ENCODE data around the gene SEMA5B. TPM values are rescaled to one million over a fixed set of nuclear protein-coding genes. Genes with fewer than 3 reads are reported as not detected.

The SEMA5B gene
- polyA plus RNA-seq, 2 donors: 0.19 to 0.28 TPM

- H3K36me3 ChIP-seq (ENCODE audit: control insufficient read depth in 2 of 2, insufficient read depth in 2 of 2, low read length in 1 of 2): no peaks in the 10 kb centered on the region
- H3K4me3 ChIP-seq (ENCODE audit: low read depth in 1 of 2, low read length in 2 of 2): no peak overlapping the region
- H3K27me3 ChIP-seq (ENCODE audit: control insufficient read depth in 1 of 2, insufficient read depth in 2 of 2, low read length in 2 of 2): no peaks in the 10 kb centered on the region
- no peaks in the 10 kb centered on the region for H3K9me3 ChIP-seq (ENCODE audit: control insufficient read depth in 2 of 2, insufficient read depth in 1 of 2, low read depth in 1 of 2, low read length in 1 of 2)
- H3K4me1 ChIP-seq (ENCODE audit: control insufficient read depth in 2 of 2, insufficient read depth in 2 of 2, low read length in 1 of 2): peaks cover 4 to 7% of the 10 kb centered on the region in 2 donors
- WGBS, 2 donors: 84% methylated on average over 12 of the region's 12 CpGs
- no peak overlapping the region for H3K27ac ChIP-seq (ENCODE audit: low read depth in 2 of 2, low read length in 1 of 2)
Measured at GRCh38 chr3:122973893-122974615, 53.5 kb downstream of the SEMA5B start.

GRCh38 chr3:122972141-122972540 is 55.4 kb downstream of the SEMA5B start:
- 95 to 99% methylated on average over 1 of the region's 1 CpG for whole genome bisulfite sequencing, 2 donors

GRCh38 chr3:122969585-122970469 is 57.7 kb downstream of the SEMA5B start:
- Histone ChIP-seq H3K4me1 (ENCODE audit: control insufficient read depth in 2 of 2, insufficient read depth in 2 of 2, low read length in 1 of 2) (peaks cover 0 to 3% of the 10 kb centered on the region in 2 donors), H3K27me3 (ENCODE audit: control insufficient read depth in 1 of 2, insufficient read depth in 2 of 2, low read length in 2 of 2) (no peaks in the 10 kb centered on the region), H3K4me3 (ENCODE audit: low read depth in 1 of 2, low read length in 2 of 2) (no peak overlapping the region), H3K36me3 (ENCODE audit: control insufficient read depth in 2 of 2, insufficient read depth in 2 of 2, low read length in 1 of 2) (no peaks in the 10 kb centered on the region), H3K9me3 (ENCODE audit: control insufficient read depth in 2 of 2, insufficient read depth in 1 of 2, low read depth in 1 of 2, low read length in 1 of 2) (no peaks in the 10 kb centered on the region), H3K27ac (ENCODE audit: low read depth in 2 of 2, low read length in 1 of 2) (no peak overlapping the region)
- WGBS, 2 donors: 39 to 44% methylated on average over 10 of the region's 10 CpGs

More at GRCh38 chr3:122972141-122972540, 55.4 kb downstream of the SEMA5B start:
- peaks cover 4 to 7% of the 10 kb centered on the region in 2 donors for H3K4me1 ChIP-seq (ENCODE audit: control insufficient read depth in 2 of 2, insufficient read depth in 2 of 2, low read length in 1 of 2)
- H3K9me3 ChIP-seq (ENCODE audit: control insufficient read depth in 2 of 2, insufficient read depth in 1 of 2, low read depth in 1 of 2, low read length in 1 of 2): no peaks in the 10 kb centered on the region
- H3K27me3 ChIP-seq (ENCODE audit: control insufficient read depth in 1 of 2, insufficient read depth in 2 of 2, low read length in 2 of 2): no peaks in the 10 kb centered on the region
- no peak overlapping the region for H3K4me3 ChIP-seq (ENCODE audit: low read depth in 1 of 2, low read length in 2 of 2)
- no peak overlapping the region for H3K27ac ChIP-seq (ENCODE audit: low read depth in 2 of 2, low read length in 1 of 2)
- H3K36me3 ChIP-seq (ENCODE audit: control insufficient read depth in 2 of 2, insufficient read depth in 2 of 2, low read length in 1 of 2): no peaks in the 10 kb centered on the region

DNA sequence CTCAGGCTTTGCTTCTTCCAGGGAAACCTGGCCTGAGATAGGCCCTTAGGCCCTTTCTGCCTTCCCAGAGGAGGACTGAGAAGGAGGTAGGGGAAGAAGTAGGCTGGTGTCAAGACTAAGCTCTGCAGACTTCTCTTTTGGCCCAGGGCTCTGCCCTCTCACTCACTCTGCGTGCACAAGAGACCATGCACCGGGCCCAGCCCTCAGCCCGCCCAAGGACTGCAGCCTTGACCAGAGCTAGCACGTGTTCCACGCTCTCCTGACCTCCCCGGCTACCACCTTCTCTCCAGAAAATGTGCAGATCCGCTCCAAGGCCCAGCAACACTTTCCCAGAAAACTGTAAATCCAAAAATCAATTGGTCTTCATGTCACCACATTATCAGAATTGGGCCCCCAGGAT is 59.8 kb downstream of the SEMA5B start:
- 95% methylated on average over 7 of the region's 7 CpGs for WGBS, 2 donors
- Histone ChIP-seq H3K4me1 (ENCODE audit: control insufficient read depth in 2 of 2, insufficient read depth in 2 of 2, low read length in 1 of 2) (peaks cover 0 to 5% of the 10 kb centered on the region in 2 donors), H3K9me3 (ENCODE audit: control insufficient read depth in 2 of 2, insufficient read depth in 1 of 2, low read depth in 1 of 2, low read length in 1 of 2) (no peaks in the 10 kb centered on the region), H3K27ac (ENCODE audit: low read depth in 2 of 2, low read length in 1 of 2) (no peak overlapping the region), H3K4me3 (ENCODE audit: low read depth in 1 of 2, low read length in 2 of 2) (no peak overlapping the region), H3K36me3 (ENCODE audit: control insufficient read depth in 2 of 2, insufficient read depth in 2 of 2, low read length in 1 of 2) (no peaks in the 10 kb centered on the region), H3K27me3 (ENCODE audit: control insufficient read depth in 1 of 2, insufficient read depth in 2 of 2, low read length in 2 of 2) (no peaks in the 10 kb centered on the region)

- H3K4me3 ChIP-seq (ENCODE audit: low read depth in 1 of 2, low read length in 2 of 2): no peak overlapping the region
- 84 to 88% methylated on average over 4 of the region's 4 CpGs for WGBS, 2 donors
- H3K36me3 ChIP-seq (ENCODE audit: control insufficient read depth in 2 of 2, insufficient read depth in 2 of 2, low read length in 1 of 2): no peaks in the 10 kb centered on the region
- H3K4me1 ChIP-seq (ENCODE audit: control insufficient read depth in 2 of 2, insufficient read depth in 2 of 2, low read length in 1 of 2): peaks cover 0 to 5% of the 10 kb centered on the region in 2 donors
- no peak overlapping the region for H3K27ac ChIP-seq (ENCODE audit: low read depth in 2 of 2, low read length in 1 of 2)
- no peaks in the 10 kb centered on the region for H3K27me3 ChIP-seq (ENCODE audit: control insufficient read depth in 1 of 2, insufficient read depth in 2 of 2, low read length in 2 of 2)
- H3K9me3 ChIP-seq (ENCODE audit: control insufficient read depth in 2 of 2, insufficient read depth in 1 of 2, low read depth in 1 of 2, low read length in 1 of 2): no peaks in the 10 kb centered on the region
Measured at GRCh38 chr3:122967356-122967755, 60.2 kb downstream of the SEMA5B start.

- Histone ChIP-seq H3K27me3 (ENCODE audit: control insufficient read depth in 1 of 2, insufficient read depth in 2 of 2, low read length in 2 of 2) (no peaks in the 10 kb centered on the region), H3K27ac (ENCODE audit: low read depth in 2 of 2, low read length in 1 of 2) (no peak overlapping the region), H3K4me1 (ENCODE audit: control insufficient read depth in 2 of 2, insufficient read depth in 2 of 2, low read length in 1 of 2) (peaks cover 0 to 5% of the 10 kb centered on the region in 2 donors), H3K36me3 (ENCODE audit: control insufficient read depth in 2 of 2, insufficient read depth in 2 of 2, low read length in 1 of 2) (no peaks in the 10 kb centered on the region), H3K9me3 (ENCODE audit: control insufficient read depth in 2 of 2, insufficient read depth in 1 of 2, low read depth in 1 of 2, low read length in 1 of 2) (no peaks in the 10 kb centered on the region), H3K4me3 (ENCODE audit: low read depth in 1 of 2, low read length in 2 of 2) (no peak overlapping the region)
Measured at GRCh38 chr3:122966045-122966444, 61.5 kb downstream of the SEMA5B start.

DNA sequence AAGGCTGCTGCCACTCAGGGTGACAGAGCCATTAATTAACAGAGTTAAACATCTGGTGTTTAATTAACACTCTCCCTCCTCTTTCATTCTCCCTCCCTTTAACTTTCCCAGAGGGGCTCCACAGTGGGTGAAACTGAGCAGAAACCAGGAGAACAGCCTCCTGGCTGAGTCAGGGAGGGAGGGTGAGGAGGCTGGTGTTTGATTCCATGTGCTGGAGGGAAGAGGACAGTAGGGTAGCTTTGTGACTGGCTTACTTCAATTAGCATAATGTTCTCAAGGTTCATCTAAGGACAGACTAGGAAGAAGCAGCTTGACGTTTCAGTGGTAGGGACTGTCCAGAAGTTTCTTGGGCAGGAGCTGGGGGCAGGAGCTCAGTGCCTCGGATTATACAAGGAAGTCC is 62.8 kb downstream of the SEMA5B start:
- WGBS, 2 donors: 29 to 51% methylated on average over 2 of the region's 2 CpGs
- Histone ChIP-seq H3K27me3 (ENCODE audit: control insufficient read depth in 1 of 2, insufficient read depth in 2 of 2, low read length in 2 of 2) (no peaks in the 10 kb centered on the region), H3K4me3 (ENCODE audit: low read depth in 1 of 2, low read length in 2 of 2) (no peak overlapping the region), H3K27ac (ENCODE audit: low read depth in 2 of 2, low read length in 1 of 2) (no peak overlapping the region), H3K4me1 (ENCODE audit: control insufficient read depth in 2 of 2, insufficient read depth in 2 of 2, low read length in 1 of 2) (peaks cover 0 to 5% of the 10 kb centered on the region in 2 donors), H3K9me3 (ENCODE audit: control insufficient read depth in 2 of 2, insufficient read depth in 1 of 2, low read depth in 1 of 2, low read length in 1 of 2) (no peaks in the 10 kb centered on the region), H3K36me3 (ENCODE audit: control insufficient read depth in 2 of 2, insufficient read depth in 2 of 2, low read length in 1 of 2) (no peaks in the 10 kb centered on the region)

DNA sequence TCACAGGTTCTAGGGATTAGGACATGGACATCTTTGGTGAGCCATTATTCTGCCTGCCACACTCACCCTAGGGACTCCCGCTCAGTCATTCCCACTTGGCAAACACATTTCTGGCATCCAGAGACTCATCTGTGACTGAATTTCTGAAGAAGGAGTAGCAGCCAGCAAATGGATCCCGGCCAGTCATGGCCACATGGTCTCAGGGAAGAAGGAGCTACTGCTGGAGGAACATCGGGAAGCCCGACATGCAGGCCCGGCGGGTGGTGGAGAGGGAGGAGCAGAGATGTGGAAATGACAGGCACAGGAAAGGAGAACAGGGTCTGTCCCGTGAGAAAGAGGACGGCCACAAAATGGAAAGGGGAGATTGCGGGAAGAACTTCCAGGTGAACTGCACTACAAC is 65.4 kb downstream of the SEMA5B start:
- Histone ChIP-seq H3K4me1 (ENCODE audit: control insufficient read depth in 2 of 2, insufficient read depth in 2 of 2, low read length in 1 of 2) (peaks cover 0 to 2% of the 10 kb centered on the region in 2 donors), H3K27me3 (ENCODE audit: control insufficient read depth in 1 of 2, insufficient read depth in 2 of 2, low read length in 2 of 2) (no peaks in the 10 kb centered on the region), H3K36me3 (ENCODE audit: control insufficient read depth in 2 of 2, insufficient read depth in 2 of 2, low read length in 1 of 2) (no peaks in the 10 kb centered on the region), H3K27ac (ENCODE audit: low read depth in 2 of 2, low read length in 1 of 2) (no peak overlapping the region), H3K9me3 (ENCODE audit: control insufficient read depth in 2 of 2, insufficient read depth in 1 of 2, low read depth in 1 of 2, low read length in 1 of 2) (no peaks in the 10 kb centered on the region), H3K4me3 (ENCODE audit: low read depth in 1 of 2, low read length in 2 of 2) (no peak overlapping the region)
- WGBS, 2 donors: 75 to 78% methylated on average over 9 of the region's 9 CpGs

DNA sequence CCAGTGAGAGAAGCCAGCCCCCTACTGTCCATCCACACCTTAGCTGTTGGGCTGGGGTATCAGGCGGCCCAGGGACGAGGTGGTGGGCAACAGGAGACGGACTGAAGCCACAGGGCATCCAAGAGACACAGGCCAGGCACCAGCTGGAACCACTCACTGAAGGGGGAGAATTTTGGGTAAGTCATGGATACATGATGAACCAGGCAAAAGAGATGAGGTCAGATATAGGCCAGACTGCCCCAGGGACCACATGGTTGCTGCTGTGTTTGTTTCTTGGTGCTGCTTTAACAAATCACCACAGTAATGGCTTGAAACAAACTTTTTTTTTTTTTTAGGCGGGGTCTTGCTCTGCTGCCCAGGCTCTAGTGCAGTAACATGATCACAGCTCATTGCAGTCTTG is 66.4 kb downstream of the SEMA5B start:
- Histone ChIP-seq H3K36me3 (ENCODE audit: control insufficient read depth in 2 of 2, insufficient read depth in 2 of 2, low read length in 1 of 2) (no peaks in the 10 kb centered on the region), H3K27me3 (ENCODE audit: control insufficient read depth in 1 of 2, insufficient read depth in 2 of 2, low read length in 2 of 2) (no peaks in the 10 kb centered on the region), H3K4me3 (ENCODE audit: low read depth in 1 of 2, low read length in 2 of 2) (no peak overlapping the region), H3K4me1 (ENCODE audit: control insufficient read depth in 2 of 2, insufficient read depth in 2 of 2, low read length in 1 of 2) (peaks cover 0 to 2% of the 10 kb centered on the region in 2 donors), H3K9me3 (ENCODE audit: control insufficient read depth in 2 of 2, insufficient read depth in 1 of 2, low read depth in 1 of 2, low read length in 1 of 2) (no peaks in the 10 kb centered on the region), H3K27ac (ENCODE audit: low read depth in 2 of 2, low read length in 1 of 2) (no peak overlapping the region)
- 59 to 68% methylated on average over 4 of the region's 4 CpGs for WGBS, 2 donors
